Smooth muscle cell of the brain vasculature (primary cell): Measurements from ENCODE around the gene CCDC185.

Experiments used
- DNase-seq: peaks from one replicate; pipeline ENCODE4 v3.0.0-alpha.2; 2012; ENCODE audit warnings: low read depth, low spot score

The CCDC185 gene

DNA sequence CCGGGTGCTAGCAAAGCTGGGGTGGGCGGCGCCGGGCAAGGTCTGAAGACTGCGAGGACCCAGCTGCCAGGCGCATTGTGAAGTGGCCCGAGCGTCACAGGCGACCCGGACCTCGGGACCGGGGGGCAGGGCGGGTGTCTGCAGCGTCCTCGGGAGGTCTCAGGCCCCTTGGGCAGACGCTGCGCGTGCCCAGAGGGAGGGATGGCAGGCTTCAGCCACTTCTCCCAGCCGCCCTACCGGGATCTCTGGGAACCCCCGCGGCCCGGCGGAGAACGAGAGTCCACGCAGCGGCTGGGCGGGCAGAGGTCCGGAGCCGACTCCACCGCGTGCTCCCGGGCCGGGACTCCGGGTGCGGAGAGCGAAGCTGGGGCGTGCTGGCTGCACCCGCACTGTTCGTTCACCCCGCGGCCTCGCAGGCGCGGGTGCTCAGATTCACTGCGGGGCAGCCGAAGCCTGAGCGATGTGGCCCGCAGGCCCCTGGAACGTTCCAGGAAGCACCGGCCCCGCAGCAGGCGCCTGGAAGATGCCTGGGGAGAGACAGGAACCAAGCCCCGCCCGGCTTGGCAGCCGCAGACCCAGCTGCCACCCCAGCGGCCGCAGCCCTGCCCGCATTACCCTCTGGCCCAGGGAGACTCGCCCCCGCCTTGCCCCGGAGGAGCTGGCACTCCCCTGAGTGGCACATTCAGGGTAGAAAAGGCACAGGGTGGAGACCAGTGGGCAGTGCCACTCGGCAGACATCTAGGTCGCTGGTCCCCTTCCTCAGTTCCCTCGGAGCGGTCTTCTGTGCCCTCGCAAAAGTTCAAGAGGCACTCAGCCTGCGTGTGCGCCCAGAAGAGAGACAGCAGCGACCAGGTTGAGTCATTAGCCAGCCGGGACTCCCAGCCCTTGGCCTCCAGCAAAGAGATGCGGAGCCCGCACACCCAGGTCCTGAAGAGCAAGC is at the start of gene CCDC185:
Gene CCDC185, plus strand, starts transcription at position 141 of the 940 bp plus-strand sequence. Its CDS starts 61 bp downstream, at position 202.
- no peak for DNase-seq

DNA sequence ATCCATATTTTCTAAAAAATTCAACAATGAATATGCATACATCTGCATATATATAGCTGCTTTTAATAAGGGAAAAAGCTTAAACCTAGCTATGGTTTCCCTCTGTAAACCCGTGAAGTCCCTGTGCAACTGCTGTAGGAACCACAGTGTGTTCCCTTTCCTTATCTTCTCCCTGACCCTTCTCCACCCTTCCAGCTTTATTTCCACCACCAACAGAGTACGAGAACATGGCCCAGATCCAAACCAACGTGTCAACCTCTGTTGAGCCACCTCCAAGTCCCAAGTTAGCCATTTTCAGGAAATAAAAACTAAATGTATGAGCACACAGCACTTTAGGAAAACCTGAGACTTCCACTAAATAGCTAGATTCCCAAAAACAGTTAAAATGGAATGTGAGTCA is 49.5 kb upstream of the CCDC185 start:
- no peak for DNase-seq

DNA sequence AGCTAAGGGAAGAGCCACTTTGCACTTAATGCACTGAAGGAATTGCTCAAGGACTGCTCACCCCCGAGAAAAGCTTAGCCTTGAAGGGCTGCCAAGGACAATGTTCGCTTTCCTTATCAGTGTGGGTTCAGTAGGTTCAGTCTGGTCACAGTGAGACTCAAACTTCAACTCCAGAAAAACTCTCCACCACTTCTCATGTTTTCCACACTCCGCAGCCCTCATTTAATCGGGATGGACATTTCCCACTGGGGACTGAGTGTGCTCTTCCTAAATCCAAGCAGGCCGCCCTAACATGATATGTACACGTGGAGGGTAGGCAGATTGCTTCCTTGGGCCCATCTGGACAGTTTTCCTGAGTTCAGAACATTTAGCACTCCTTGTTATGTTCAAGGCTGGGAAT is 48.7 kb upstream of the CCDC185 start:
- DNase-seq = no peak

DNA sequence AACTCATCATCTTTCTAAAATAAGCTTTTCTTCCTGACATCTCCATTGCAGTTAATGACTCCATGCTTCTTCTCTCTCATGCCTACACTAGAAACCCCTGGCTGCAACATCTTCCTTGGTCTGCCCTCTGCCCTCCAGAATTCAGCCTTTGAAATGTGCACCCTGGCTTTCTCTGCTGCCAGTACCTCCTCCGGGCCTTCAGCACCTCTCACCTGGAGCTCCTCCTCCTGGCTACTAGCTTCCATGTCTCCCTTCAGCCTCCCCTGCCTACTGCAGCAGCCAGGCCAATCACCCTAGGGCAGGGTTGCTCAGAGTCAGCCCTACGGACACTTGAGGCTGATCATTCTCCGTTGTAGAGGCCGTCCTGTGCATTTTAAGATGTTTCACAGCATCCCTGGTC is 47.5 kb upstream of the CCDC185 start:
- no peak for DNase-seq

DNA sequence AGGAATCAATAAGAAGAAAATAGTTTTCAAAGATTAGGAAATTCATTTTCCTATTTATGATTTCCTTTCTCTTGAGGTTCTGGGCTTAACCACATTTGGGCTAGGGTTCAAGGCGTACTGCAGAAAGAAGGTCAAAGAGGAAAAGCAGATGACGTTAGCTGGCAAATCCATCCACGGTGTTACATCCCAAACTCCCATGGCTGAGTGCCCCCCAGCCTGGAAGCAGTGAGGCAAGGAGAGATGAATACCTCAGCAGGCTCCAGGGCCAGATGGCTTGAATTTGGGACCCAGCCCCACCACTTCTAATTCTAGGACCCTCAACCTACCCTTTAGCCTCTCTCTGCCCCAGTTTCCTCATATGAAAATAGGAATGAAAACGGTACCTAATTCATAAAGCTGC is 46.9 kb upstream of the CCDC185 start:
- no peak for DNase-seq

DNA sequence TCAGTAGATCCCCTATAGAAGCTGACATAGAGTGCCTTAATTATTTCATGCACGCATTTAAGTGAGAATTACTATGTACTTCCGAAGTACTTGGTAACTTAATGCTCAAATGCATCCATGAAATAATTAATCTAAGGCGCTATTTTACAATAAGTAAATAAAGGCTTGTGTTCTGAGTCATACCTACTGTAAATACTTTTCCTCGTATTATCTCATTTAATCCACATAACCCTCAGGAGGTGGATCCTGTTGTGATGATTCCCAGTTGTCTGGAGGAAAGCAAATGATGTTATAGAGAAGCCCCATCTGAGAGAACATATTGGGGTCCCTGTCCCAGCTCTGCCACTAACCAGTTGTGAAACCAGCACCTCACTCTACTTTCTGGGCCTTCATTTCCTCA is 45.6 kb upstream of the CCDC185 start:
- no peak for DNase-seq

DNA sequence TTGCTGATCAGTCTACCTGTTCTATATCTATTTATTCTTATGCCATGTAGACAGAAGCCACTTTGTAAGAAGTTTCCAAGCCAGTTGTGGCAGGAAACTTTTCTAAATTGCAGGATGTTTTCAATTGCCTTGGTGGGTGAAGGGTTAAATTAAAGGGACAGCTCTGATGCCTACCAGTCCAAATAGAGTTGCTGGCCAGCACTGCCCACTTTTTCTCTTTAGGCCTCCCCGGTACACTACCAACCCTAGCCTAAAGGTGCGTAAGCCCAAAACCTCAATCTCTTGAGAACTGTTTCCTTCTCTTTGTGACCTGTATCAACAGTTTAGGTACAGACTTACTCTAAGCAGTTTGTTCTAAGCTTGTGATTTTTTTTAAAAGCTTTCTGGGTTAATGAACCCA is 44.8 kb upstream of the CCDC185 start:
- no peak for DNase-seq

DNA sequence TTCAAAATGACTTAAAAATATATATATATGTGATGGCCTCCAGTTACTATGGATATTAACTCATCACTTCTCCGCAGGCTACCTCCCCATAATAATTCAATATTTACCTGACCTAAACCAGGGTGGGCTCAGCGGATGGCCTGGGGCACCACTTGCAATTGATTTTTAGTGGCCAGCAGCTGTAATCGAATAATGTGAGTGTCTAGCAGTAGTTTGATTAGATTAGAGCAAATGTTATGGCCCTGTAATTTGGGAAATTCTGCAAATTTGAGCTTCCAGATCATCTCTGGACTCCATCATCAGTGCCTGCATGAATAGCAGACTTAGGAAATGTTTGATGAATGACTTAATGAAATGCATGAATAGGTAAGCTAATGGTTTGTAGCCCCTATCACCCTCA is 44.0 kb upstream of the CCDC185 start:
- no peak for DNase-seq

DNA sequence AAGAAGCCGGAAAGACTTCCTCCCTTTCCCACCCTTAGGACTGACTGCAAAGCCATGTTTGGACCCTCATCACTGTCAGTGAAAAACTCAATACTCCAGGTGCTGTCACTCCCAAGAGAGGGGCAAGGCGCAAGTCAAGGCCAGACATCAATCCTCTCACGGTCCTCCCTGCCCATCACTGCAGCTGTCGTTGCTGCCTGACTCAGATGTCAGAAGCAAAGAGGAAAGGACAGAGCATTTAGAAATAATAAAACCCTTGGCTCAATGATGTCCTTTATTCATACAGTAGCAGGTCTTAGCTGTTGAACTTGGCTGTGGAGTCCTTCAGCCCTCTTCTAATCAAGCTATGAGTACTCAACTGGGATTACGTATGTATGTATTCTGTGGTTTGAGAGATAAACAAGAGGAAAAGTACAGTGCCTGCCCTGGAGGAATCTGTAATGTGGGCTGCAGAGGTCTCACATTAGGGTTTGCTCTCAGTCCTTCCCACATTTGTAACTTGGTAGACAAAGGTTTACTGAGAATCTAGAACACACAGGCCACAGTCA is 42.8 kb upstream of the CCDC185 start:
- DNase-seq = no peak

DNA sequence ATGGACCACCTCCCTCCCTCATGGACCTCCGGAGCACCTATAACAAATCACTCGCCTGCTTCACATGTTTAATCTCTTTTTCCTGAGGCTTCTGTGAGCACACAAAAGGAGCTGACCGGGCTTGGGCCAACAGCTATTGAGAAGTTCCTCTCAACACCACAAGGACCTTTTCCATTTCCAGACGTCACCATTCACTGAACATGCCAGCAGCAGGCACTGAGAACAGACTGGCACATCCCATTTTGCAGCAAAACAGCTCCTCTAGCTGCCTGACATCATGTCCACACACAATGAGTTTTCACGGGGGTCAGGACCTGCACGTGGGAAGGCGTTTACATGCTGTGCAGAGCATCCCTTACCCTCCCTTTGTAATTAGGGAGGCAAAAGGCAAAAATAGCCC is 40.3 kb upstream of the CCDC185 start:
- DNase-seq = no peak

DNA sequence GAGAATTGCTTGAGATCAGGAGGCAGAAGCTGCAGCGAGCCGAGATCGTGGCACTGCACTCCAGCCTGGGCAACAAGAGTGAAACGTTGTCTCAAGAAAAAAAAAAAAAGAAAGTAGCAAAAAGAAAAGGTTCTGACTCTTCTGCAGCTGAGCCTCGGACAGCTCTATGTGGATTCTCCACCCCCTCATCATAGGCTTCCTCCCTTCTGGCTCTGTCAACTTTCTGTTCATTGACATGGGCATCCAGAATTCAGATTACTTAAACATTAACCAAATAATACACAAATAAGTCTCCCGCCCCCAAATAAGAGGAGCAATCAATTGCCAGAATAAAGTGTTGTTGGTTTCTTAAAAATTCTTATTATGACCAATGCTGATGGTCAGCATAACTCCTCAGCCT is 39.3 kb upstream of the CCDC185 start:
- no peak for DNase-seq

DNA sequence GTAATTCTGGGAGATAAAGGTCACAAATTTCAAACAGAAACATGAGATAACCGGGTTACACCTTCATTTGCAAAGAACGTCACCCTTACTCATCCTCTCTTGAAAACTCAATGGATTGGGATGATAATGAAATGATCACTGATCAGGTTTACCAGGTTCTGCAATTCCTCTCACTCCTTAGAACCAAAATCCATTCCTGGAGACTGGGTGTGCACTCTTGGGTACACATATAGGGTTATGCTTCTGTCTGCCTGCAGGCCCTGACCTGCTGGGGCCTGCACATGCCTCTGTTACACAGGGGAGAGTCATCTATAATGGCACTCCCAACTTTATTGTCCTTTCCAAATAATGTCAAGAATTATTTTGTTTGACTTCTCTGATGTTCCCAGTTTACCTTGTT is 37.5 kb upstream of the CCDC185 start:
- no peak for DNase-seq

DNA sequence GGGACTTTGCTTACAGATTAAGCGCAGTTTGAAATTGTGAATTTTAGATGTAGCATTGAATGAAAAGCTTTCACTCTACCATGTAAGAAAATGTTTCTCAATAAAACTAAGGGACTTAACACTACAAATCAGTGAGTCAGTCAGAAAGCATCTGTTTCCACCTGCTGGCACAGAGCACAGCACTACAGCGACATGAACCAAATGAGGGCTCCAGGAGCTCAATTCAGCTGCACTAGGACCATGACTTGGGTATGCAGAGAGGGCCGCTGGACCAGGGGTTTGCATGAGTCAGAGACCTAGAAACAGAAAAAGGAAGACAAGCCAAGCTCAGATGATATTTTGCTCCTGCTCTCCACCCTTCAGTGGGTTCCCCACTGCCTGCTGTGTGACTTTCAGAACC is 34.4 kb upstream of the CCDC185 start:
- DNase-seq = no peak

DNA sequence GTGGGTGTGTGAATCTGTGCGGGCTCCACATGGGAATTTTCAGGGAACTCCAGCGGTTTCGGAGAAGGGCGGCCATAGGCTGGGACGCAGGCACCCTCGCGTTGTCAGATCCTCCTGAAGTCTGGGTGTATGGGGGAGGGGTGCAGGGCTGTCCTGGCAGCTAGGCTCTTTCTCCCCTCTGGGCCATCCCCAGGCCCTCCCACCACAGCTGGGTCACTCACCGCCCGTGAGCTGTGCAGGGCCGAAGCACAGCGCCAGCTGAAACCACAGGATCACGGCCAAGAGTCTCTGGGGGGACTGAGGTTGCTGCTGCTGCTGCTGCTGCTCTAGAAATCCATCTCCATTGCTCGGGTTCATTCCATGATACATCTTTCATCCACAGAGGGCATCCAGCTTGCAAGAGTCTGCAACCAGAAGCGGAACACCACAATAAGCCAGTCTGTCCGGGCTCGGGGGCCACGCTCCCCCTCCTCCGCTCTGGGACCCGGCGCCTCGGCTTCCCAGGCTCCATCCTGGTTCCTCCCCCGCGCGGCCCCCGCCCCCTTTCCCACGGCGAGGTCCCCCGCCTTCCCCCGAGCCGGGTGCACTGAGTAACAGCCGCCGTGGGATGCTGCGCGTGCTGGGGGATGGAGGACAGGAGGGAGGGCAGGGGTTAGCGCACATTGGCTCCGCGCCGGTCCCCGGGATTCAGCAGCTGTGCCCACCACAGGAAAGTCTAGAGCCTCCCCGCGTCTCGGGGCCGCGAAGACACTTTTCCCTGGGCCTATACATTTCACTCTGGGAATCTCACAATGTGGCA is 30.0 kb upstream of the CCDC185 start:
- DNase-seq = no peak

DNA sequence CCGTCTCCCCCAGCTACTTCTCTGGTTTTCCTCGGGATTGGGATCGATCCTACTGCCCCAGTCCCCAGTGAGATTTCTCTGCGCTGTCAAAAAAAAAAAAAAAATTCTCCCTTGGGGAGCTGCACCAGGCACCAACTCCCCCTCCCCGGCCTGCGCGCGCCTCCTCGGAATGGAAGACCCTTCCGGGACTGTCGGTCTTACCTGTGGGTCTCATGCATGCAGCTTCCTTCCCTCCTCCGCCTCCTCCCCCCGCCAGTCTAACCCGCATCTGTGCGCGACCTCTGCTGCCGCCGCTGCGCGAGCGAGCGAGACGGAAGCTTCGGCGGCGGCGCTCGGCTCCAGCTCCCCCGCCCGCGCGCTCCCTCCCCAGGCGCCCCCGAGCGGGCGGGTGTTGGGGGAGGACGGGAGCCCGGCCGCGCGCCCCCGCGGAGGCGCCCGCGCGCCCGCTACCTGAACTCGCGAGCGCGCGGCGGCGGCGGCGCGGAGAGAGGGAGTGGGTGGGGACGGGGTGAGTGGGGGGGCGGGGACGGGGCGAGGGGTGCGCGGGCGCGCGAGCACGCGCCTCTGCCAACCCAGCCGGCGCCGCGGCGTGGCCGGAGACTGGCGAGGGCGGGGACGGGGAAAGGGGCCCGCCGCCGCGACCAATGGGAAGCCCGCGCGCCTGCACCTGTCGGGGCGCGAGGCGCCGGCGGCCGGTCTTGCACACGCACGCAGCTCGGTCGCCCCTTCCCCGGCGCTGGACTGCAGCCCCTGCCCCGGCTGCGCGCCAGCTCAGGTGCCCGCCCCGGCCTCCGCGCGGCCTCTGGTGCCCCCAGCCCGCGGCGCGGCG is 29.1 kb upstream of the CCDC185 start, which contains the start of gene SUSD4:
Gene SUSD4, minus strand, starts transcription at position 321 of the 829 bp plus-strand sequence. CDS start 751 bp downstream, outside the sequence.
- DNase-seq = no peak

DNA sequence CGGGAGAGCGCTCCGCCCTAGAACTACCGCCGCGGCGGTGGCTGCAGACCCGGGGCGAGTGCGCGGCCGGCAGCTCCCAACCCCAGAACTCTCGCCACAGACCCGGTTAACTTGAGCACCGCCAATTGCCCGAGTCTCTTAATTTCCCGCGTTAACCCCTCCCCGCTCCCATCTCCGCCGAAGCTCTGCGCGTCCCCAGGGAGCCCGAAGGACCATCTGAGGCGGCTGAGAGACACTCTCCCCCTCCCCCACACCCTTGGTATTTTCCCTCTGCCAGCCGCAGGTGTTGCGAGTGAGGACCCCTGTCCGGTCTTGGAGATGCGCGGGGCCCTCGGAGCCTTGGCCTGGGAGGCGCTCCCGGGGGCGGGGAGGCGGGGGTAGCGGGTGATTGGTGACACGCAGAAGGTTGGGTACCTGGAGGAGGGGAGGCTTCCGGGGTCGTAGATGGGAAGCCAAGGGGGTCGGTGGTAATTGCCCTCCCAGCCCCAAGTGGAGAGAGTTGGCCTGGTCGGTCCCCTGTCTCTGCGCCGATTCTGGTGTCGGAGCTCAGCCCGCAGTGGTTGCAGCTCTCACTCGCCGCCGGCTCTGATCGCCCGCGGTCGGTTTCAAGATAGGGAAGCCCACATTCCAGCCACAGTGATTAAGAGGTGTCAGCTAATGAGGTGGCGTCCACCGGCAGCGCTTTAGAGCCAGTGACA is 28.4 kb upstream of the CCDC185 start:
- DNase-seq = no peak

DNA sequence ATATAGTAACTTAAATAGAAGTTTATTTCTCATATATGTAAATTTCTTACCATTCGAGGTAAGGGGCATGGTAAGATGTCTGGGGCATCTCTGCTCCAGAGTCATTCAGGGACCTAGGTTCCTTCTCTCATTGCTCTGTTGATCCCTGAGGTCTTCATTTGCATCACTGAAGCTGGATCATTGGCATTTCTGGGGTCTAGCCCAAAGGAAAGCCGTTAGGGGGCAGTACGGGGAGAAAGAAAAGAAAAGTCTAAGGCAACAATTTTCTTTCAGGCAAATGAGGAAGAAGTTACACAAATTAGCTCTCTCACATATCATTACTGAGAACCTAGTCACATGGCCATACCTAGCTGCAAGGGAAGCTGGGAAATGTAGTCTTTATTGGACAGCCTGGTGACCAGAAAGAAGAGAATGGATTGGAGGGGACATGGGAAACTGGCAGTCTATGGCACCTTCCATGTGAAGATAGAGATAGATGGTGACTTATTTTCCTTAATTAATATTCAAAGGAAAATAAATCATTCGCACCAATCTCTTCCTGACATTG is 19.1 kb upstream of the CCDC185 start:
- no peak for DNase-seq

DNA sequence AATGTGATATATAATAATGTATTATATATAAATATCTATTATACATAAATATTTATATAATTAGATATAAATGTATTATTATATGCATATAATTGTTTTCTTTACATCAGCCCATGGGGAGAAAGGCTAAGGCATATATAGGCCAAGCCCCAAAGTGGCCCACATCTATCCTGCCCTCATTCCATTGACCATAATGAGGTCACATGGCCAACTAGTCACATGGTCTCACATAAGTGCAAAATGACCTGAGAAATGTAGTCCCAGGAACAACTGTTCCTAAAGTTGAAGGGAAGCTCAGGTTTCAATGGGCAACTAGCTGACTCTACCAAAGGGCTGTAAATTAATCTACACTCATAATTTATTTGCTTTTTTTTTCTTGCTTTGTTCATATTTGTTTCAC is 14.5 kb upstream of the CCDC185 start:
- no peak for DNase-seq

DNA sequence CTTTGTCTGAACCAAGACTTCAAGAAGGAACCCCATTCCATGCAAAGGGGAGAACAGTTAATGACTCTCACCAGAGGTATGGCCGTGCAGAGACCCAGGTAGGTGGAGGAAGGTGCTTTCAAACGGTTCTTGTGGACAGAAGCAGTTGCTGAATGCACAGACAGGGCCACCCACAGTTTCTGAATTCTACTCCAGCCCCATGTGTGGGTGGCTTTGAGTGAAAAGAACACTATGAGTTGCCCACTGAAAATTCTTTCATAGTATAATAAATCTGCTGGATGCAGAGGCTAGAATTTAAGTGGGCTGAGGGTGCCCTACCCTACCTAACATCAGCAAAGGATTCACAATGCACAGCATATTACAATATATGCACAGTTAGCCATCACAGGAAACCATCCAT is 7.2 kb upstream of the CCDC185 start:
- no peak for DNase-seq

DNA sequence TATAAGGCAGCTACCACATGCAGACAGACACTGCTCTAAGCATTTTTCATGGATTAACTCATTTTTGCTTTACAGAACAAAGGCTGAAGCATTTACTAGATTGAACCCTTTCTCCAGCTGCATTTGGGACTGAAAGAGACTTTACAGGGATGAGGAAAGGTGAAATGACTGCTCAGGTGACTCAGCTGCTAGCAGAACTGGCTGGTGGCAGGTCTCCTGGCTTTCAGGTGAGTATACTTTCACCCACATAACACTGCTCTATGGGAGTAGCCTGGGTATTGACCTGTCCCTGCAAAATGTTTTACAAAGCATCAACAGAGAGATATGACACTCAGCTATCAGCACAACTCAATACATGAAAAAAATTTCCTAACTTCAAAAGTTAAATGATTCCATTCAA is 2.6 kb upstream of the CCDC185 start:
- DNase-seq = no peak

DNA sequence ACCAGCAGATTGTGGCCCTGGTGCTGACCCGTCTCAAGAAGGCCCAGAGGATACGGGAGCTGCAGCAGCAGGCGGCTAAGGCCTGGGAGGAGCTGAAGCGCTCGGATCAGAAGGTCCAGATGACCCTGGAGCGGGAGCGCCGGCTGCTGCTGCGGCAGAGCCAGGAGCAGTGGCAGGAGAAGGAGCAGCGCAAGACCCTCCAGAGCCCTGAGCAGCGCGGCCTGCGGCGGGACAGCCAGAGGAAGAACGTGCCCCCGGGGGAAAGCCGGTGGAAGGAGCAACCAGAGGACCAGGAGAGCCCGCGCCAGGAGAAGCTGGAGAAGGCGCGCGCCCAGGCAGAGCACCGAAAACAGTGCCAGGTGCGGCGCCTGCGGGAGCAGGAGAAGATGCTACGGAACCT is 1.0 kb downstream of the CCDC185 start:
- DNase-seq = no peak
